Osteoblast (primary cell): ENCODE measurements around the gene NCOA6. TPM values are rescaled to one million over a fixed set of nuclear protein-coding genes. Genes with fewer than 3 reads are reported as not detected.

Experiments used
- DNase-seq: peaks from one replicate; pipeline ENCODE4 v3.0.0; 2011; ENCODE audit warnings: low spot score, mixed read lengths; ENCODE audit not compliant: insufficient read length; ENCODE audit errors: missing footprints
- H2AFZ ChIP-seq: 2 replicates; pipeline ENCODE4 v1.6.0; 2011; ENCODE audit warnings: mild to moderate bottlenecking, low read length
- H3K27ac ChIP-seq: 2 replicates; pipeline ENCODE4 v1.5.1; 2011; ENCODE audit warnings: mild to moderate bottlenecking, low read depth, low read length, moderate library complexity
- H3K27me3 ChIP-seq: 2 replicates; pipeline ENCODE4 v1.6.0; 2012; ENCODE audit warnings: mild to moderate bottlenecking, control low read depth, inconsistent platforms, low read length, moderate library complexity; ENCODE audit not compliant: insufficient read depth
- H3K36me3 ChIP-seq: 2 replicates; pipeline ENCODE4 v1.5.1; 2011; ENCODE audit warnings: mild to moderate bottlenecking, low read length, control low read depth, moderate library complexity; ENCODE audit not compliant: insufficient read depth
- H3K4me1 ChIP-seq: 2 replicates; pipeline ENCODE4 v1.5.1; 2011; ENCODE audit warnings: mild to moderate bottlenecking, low read length, control low read depth, moderate library complexity; ENCODE audit not compliant: insufficient read depth
- H3K4me2 ChIP-seq: 2 replicates; pipeline ENCODE4 v1.6.0; 2011; ENCODE audit warnings: mild to moderate bottlenecking, low read length; ENCODE audit not compliant: insufficient read depth
- H3K4me3 ChIP-seq: fragments of 200-600 bp; sonication (generic); 3 replicates; pipeline ENCODE4 v1.5.1; 2012; ENCODE audit warnings: mild to moderate bottlenecking, low read length, inconsistent platforms; ENCODE audit not compliant: insufficient read depth
- H3K79me2 ChIP-seq: 2 replicates; pipeline ENCODE4 v1.6.0; 2012; ENCODE audit warnings: mild to moderate bottlenecking, low read length, control low read depth, inconsistent platforms; ENCODE audit not compliant: insufficient read depth
- H3K9me3 ChIP-seq: 2 replicates; pipeline ENCODE4 v1.5.1; 2011; ENCODE audit warnings: low read depth, low read length, control low read depth
- H4K20me1 ChIP-seq: 2 replicates; pipeline ENCODE4 v1.6.0; 2012; ENCODE audit warnings: mild to moderate bottlenecking, low read length, control low read depth; ENCODE audit not compliant: insufficient read depth
- CTCF ChIP-seq: IDR thresholded peaks from 2 replicates; pipeline ENCODE4 v1.5.1; 2011; ENCODE audit warnings: mild to moderate bottlenecking, low read depth, low read length, moderate library complexity; ENCODE audit errors: extremely low read depth
- total RNA-seq: library from RNA; depleted of rRNA; stranded (reverse); fragments of >200 nt; gene quantifications from 2 replicates; pipeline ENCODE4 v1.2.3, GENCODE V29; 2012

NCOA6 gene
- total RNA-seq, 1 donor, result 8.7 TPM

DNA sequence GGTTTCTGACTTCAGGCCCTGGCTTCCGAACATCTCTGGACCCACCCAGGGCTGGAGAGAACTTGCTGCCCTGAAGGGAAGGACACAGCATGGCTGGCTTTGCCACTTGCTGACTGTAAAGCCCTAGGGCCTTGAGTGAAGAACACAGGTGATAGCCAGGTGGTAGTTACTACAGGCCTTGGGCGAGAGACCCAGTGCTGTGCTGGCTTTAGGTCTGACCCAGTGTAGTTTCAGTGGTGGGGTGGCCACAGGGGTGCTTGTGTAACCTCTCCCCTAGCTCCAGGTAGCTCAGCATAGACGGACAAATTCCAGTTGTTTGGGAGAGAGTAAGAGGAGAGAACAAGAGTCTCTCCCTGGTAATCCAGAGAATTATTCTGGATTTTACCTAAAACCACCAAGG lies 27.1 kb downstream of the NCOA6 start:
- H3K27me3 ChIP-seq, result no peaks in the 10 kb centered on the region
- no peak for DNase-seq
- no peaks in the 10 kb centered on the region for H3K9me3 ChIP-seq
- TF ChIP-seq CTCF, result no peak
- peaks cover 97% of the 10 kb centered on the region for H3K79me2 ChIP-seq
- H3K27ac ChIP-seq, result no peak overlapping the region
- no peaks in the 10 kb centered on the region for H3K4me1 ChIP-seq
- no peak overlapping the region for H3K4me2 ChIP-seq
- no peak overlapping the region for H2AFZ ChIP-seq
- peaks cover 40% of the 10 kb centered on the region for H4K20me1 ChIP-seq
- no peaks in the 10 kb centered on the region for H3K36me3 ChIP-seq
- no peak overlapping the region for H3K4me3 ChIP-seq

DNA sequence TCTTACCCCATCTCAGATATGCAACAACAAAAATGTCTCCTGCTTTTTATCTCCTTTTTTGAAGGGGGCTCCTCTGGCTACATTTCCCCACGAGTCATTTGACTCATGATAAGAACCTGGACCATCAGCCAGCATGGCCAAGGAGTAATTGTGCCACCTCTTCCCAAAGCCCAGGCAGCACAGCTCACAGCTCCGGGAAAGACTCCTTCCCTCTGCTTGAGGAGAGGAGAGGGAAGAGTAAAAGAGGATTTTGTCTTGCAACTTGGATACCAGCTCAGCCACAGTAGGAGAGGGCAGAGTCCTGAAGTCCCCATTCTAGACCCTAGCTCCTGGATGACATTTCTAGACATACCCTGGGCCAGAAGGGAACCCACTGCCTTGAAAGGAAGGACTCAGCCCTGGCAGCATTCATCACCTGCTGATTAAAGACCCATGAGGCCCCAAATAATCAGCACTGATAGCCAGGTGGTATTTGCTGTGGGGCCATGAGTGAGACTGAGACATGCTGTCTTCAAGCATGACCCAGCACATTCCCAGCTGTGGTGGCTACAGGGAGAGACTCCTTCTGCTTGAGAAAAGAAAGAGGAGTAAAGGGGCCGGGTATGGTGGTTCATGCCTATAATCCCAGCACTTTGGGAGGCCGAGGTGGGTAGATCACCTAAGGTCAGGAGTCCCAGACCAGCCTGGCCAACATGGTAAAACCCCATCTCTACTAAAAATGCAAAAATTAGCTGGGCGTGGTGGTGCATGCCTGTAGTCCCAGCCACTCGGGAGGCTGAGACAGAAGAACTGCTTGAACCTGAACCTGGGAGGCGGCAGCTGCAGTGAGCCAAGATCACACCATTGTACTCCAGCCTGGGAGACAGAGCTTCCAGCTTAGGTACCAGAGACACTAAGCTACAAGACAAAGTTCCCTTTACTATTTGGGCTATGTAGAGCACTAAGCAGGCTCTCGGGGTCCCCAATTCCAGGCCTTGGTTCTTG lies 28.1 kb downstream of the NCOA6 start:
- no peaks in the 10 kb centered on the region for H3K27me3 ChIP-seq
- H3K4me3 ChIP-seq, result no peak overlapping the region
- peaks cover 97% of the 10 kb centered on the region for H3K79me2 ChIP-seq
- H3K4me2 ChIP-seq, result no peak overlapping the region
- H3K9me3 ChIP-seq, result no peaks in the 10 kb centered on the region
- TF ChIP-seq CTCF, result no peak
- no peak overlapping the region for H2AFZ ChIP-seq
- H3K27ac ChIP-seq, result no peak overlapping the region
- H3K4me1 ChIP-seq, result no peaks in the 10 kb centered on the region
- peaks cover 41% of the 10 kb centered on the region for H4K20me1 ChIP-seq
- H3K36me3 ChIP-seq, result no peaks in the 10 kb centered on the region
- no peak for DNase-seq

GRCh38 chr20:34794006-34794585 lies 31.4 kb downstream of the NCOA6 start:
- Histone ChIP-seq H4K20me1 (peaks cover 30% of the 10 kb centered on the region), H3K27ac (no peak overlapping the region), H3K79me2 (peaks cover 77% of the 10 kb centered on the region), H3K9me3 (no peaks in the 10 kb centered on the region), H3K4me1 (peaks cover 10% of the 10 kb centered on the region), H2AFZ (no peak overlapping the region), H3K4me3 (no peak overlapping the region), H3K27me3 (no peaks in the 10 kb centered on the region), H3K4me2 (no peak overlapping the region), H3K36me3 (peaks cover 6% of the 10 kb centered on the region)
- no peak for DNase-seq
- no peak for TF ChIP-seq CTCF
